Thyroid gland (tissue), 4 donors: Measurements from ENCODE around the gene KRTAP29-1.

Source experiments
- POLR2A ChIP-seq, 2 donors: fragments of 450-650 bp; IDR thresholded peaks; one replicate each; pipeline ENCODE4 v1.6.1; 2017; ENCODE audit warnings: antibody characterized with exemption in 2 of 2, mild to moderate bottlenecking in 2 of 2, moderate library complexity in 1 of 2
- TF ChIP-seq, protein P1 (sequence below), 6 experiments: fragments of 200-600 bp in 3 of 6; fragments of 450-650 bp in 3 of 6; sonication (generic) in 3 of 6; IDR thresholded peaks; one replicate each; pipeline ENCODE4 v1.5.1; 2016 to 2019; ENCODE audit warnings: antibody characterized with exemption in 6 of 6, mild to moderate bottlenecking in 2 of 6, inconsistent platforms in 1 of 6, moderate library complexity in 1 of 6

DNA sequence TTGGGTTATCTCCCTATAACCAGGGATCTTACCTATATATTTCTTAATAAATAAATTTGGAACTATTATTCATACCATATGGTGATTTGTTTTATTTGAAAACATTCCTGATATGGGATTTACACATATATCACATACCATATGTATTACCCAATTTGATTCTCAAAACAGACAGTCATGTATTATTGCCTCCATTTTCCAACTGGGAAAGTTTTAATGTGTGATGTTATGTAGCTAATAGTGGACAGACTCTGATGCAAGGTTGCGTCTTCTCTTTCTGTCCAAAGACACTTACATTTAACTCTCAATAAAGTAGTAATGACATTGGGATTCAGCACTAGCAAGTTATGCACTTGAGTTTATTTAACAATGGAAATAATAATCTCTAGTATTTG is 46.4 kb downstream of the KRTAP29-1 start:
- TF ChIP-seq, protein P1, sequence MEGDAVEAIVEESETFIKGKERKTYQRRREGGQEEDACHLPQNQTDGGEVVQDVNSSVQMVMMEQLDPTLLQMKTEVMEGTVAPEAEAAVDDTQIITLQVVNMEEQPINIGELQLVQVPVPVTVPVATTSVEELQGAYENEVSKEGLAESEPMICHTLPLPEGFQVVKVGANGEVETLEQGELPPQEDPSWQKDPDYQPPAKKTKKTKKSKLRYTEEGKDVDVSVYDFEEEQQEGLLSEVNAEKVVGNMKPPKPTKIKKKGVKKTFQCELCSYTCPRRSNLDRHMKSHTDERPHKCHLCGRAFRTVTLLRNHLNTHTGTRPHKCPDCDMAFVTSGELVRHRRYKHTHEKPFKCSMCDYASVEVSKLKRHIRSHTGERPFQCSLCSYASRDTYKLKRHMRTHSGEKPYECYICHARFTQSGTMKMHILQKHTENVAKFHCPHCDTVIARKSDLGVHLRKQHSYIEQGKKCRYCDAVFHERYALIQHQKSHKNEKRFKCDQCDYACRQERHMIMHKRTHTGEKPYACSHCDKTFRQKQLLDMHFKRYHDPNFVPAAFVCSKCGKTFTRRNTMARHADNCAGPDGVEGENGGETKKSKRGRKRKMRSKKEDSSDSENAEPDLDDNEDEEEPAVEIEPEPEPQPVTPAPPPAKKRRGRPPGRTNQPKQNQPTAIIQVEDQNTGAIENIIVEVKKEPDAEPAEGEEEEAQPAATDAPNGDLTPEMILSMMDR (IDR thresholded peaks at IDR 0.05) = no peak
- no peak for TF ChIP-seq POLR2A (IDR thresholded peaks at IDR 0.05)
